H1 (cell line): ENCODE measurements around the gene RAB31. TPM values are rescaled to one million over a fixed set of nuclear protein-coding genes. Genes with fewer than 3 reads are reported as not detected.

Experiments used
- CTCF ChIA-PET: fragments of 300-600 bp; sonication (Branson Sonifier 250); formaldehyde crosslinking; loops from one replicate; lab custom pipeline; 2021; ENCODE audit not compliant: partially characterized antibody; lab: Charles Lee
- POLR2A ChIA-PET: fragments of 300-600 bp; sonication (Branson Sonifier 250); formaldehyde crosslinking; loops from one replicate; lab custom pipeline; 2021; ENCODE audit warnings: inconsistent platforms; ENCODE audit not compliant: partially characterized antibody; lab: Charles Lee
- DNase-seq, 2 experiments: peaks; one replicate each; pipeline versions ENCODE4 v3.0.0 to v3.0.0-alpha.2; 2010 to 2022; ENCODE audit warnings: low spot score in 2 of 2, low read depth in 1 of 2, mixed read lengths in 1 of 2
- FAIRE-seq: peaks from 2 replicates; lab custom pipeline; 2011; peaks lifted over from hg19 to GRCh38; lab: Jason Lieb, UNC
- H2AFZ ChIP-seq: 2 replicates; pipeline ENCODE4 v1.8.1; 2012; ENCODE audit warnings: low read length, inconsistent platforms
- H2AK5ac ChIP-seq: 2 replicates; pipeline ENCODE4 v1.6.1; 2013; ENCODE audit warnings: low read depth, low read length
- H2BK120ac ChIP-seq: replicated peaks from 2 replicates; pipeline ENCODE3; 2013; ENCODE audit warnings: low read depth, low read length, inconsistent platforms
- H2BK12ac ChIP-seq: 2 replicates; pipeline ENCODE4 v1.6.1; 2013; ENCODE audit warnings: low read depth, low read length
- H2BK15ac ChIP-seq: 2 replicates; pipeline ENCODE4 v1.6.1; 2013; ENCODE audit warnings: low read length
- H2BK20ac ChIP-seq: 2 replicates; pipeline ENCODE4 v1.6.1; 2013; ENCODE audit warnings: low read length
- H2BK5ac ChIP-seq: 2 replicates; pipeline ENCODE4 v1.6.1; 2013; ENCODE audit warnings: low read depth, low read length
- H3K14ac ChIP-seq: 2 replicates; pipeline ENCODE4 v1.6.1; 2013; ENCODE audit warnings: inconsistent platforms; ENCODE audit not compliant: insufficient read length
- H3K18ac ChIP-seq: 2 replicates; pipeline ENCODE4 v1.6.1; 2013; ENCODE audit warnings: low read length; ENCODE audit errors: extremely low read depth
- H3K23ac ChIP-seq: 2 replicates; pipeline ENCODE4 v1.6.1; 2013; ENCODE audit warnings: inconsistent platforms; ENCODE audit not compliant: insufficient read length
- H3K23me2 ChIP-seq: 2 replicates; pipeline ENCODE4 v1.6.1; 2013; ENCODE audit warnings: low read depth, low read length
- H3K27ac ChIP-seq: 2 replicates; pipeline ENCODE4 v1.6.1; 2011; ENCODE audit warnings: low read depth, low read length, inconsistent platforms
- H3K27me3 ChIP-seq, 4 experiments: replicated peaks in 1 of 4; 1 replicate in 1 of 4; 2 replicates in 3 of 4; pipeline versions ENCODE4 v1.6.1 to v1.8.1; 2011 to 2013; ENCODE audit warnings: low read length in 3 of 4, mild to moderate bottlenecking in 3 of 4, inconsistent platforms in 2 of 4, mixed read lengths in 2 of 4, moderate library complexity in 1 of 4; ENCODE audit not compliant: control insufficient read depth in 3 of 4, insufficient read depth in 3 of 4; ENCODE audit errors: extremely low read depth in 1 of 4
- H3K36me3 ChIP-seq, 4 experiments: 2 replicates each; pipeline versions ENCODE4 v1.6.1 to v1.8.1; 2011 to 2013; ENCODE audit warnings: mild to moderate bottlenecking in 4 of 4, low read length in 3 of 4, moderate library complexity in 2 of 4, control low read depth in 1 of 4, inconsistent platforms in 1 of 4; ENCODE audit not compliant: insufficient read depth in 4 of 4, control insufficient read depth in 2 of 4
- H3K4ac ChIP-seq: replicated peaks from 2 replicates; pipeline ENCODE3; 2013; ENCODE audit warnings: low read length, low read depth, mixed read lengths, inconsistent platforms; ENCODE audit not compliant: insufficient read length
- H3K4me1 ChIP-seq, 4 experiments: replicated peaks in 1 of 4; 1 replicate in 1 of 4; 2 replicates in 3 of 4; pipeline versions ENCODE4 v1.6.1 to v1.8.1; 2011 to 2013; ENCODE audit warnings: low read length in 3 of 4, inconsistent platforms in 2 of 4, mixed read lengths in 1 of 4; ENCODE audit not compliant: insufficient read depth in 4 of 4, control insufficient read depth in 3 of 4
- H3K4me2 ChIP-seq, 2 experiments: 2 replicates each; pipeline versions ENCODE4 v1.6.1 to v1.8.1; 2011 to 2013; ENCODE audit warnings: low read depth in 2 of 2, low read length in 2 of 2, control low read depth in 1 of 2, inconsistent platforms in 1 of 2, mild to moderate bottlenecking in 1 of 2; ENCODE audit not compliant: insufficient read depth in 1 of 2
- H3K4me3 ChIP-seq, 4 experiments: fragments of 200-600, 300-600 bp in 1 of 4; sonication (generic), shearing (Covaris generic), sonication (Bioruptor Twin) in 1 of 4; 2 replicates each; pipeline versions ENCODE4 v1.5.1 to v1.8.1; 2011 to 2016; ENCODE audit warnings: low read length in 4 of 4, low read depth in 3 of 4, control low read depth in 2 of 4, inconsistent platforms in 2 of 4, mild to moderate bottlenecking in 2 of 4, mixed read lengths in 1 of 4, moderate library complexity in 1 of 4; ENCODE audit not compliant: insufficient read depth in 2 of 4; ENCODE audit errors: extremely low read depth in 1 of 4
- H3K56ac ChIP-seq: replicated peaks from 2 replicates; pipeline ENCODE3; 2013; ENCODE audit warnings: low read depth, mild to moderate bottlenecking, mixed read lengths, low read length, inconsistent platforms; ENCODE audit not compliant: insufficient read length
- H3K79me1 ChIP-seq: 2 replicates; pipeline ENCODE4 v1.6.1; 2013; ENCODE audit warnings: low read depth, low read length, control low read depth
- H3K79me2 ChIP-seq, 2 experiments: 2 replicates each; pipeline versions ENCODE4 v1.6.1 to v1.8.1; 2012 to 2013; ENCODE audit warnings: low read length in 2 of 2, mild to moderate bottlenecking in 2 of 2, inconsistent platforms in 1 of 2; ENCODE audit not compliant: insufficient read depth in 2 of 2, control insufficient read depth in 1 of 2
- H3K9ac ChIP-seq, 4 experiments: replicated peaks in 1 of 4; 1 replicate in 1 of 4; 2 replicates in 3 of 4; pipeline versions ENCODE4 v1.6.1 to v1.8.1; 2011 to 2013; ENCODE audit warnings: low read depth in 3 of 4, low read length in 3 of 4, control low read depth in 2 of 4, mild to moderate bottlenecking in 2 of 4, moderate library complexity in 2 of 4, inconsistent platforms in 1 of 4; ENCODE audit errors: extremely low read depth in 1 of 4
- H3K9me3 ChIP-seq, 2 experiments: 2 replicates each; pipeline versions ENCODE4 v1.6.1 to v1.8.1; 2012 to 2013; ENCODE audit warnings: mild to moderate bottlenecking in 2 of 2, moderate library complexity in 2 of 2, control low read depth in 1 of 2, inconsistent platforms in 1 of 2, low read depth in 1 of 2, low read length in 1 of 2, mixed read lengths in 1 of 2; ENCODE audit not compliant: insufficient read depth in 2 of 2
- H4K20me1 ChIP-seq, 2 experiments: replicated peaks in 1 of 2; 2 replicates each; pipeline versions ENCODE3 to v1.8.1; 2011 to 2013; ENCODE audit warnings: inconsistent platforms in 2 of 2, low read length in 2 of 2, mild to moderate bottlenecking in 1 of 2; ENCODE audit not compliant: insufficient read depth in 2 of 2, control insufficient read depth in 1 of 2
- H4K5ac ChIP-seq: 2 replicates; pipeline ENCODE4 v1.6.1; 2013; ENCODE audit warnings: low read length, low read depth, mixed read lengths, inconsistent platforms; ENCODE audit not compliant: insufficient read length
- H4K8ac ChIP-seq: 2 replicates; pipeline ENCODE4 v1.8.0; 2013; ENCODE audit warnings: mild to moderate bottlenecking, moderate library complexity, low read length, inconsistent platforms; ENCODE audit not compliant: insufficient read depth; ENCODE audit errors: extremely low read depth
- H4K91ac ChIP-seq: replicated peaks from 2 replicates; pipeline ENCODE3; 2013; ENCODE audit warnings: low read length, mixed read lengths, inconsistent platforms; ENCODE audit not compliant: insufficient read length
- E2F6 ChIP-seq: IDR thresholded peaks from 2 replicates; pipeline ENCODE4 v1.6.1; 2012; ENCODE audit warnings: inconsistent platforms
- HDAC2 ChIP-seq, 2 experiments: fragments of 300-600 bp in 1 of 2; sonication (generic) in 1 of 2; IDR thresholded peaks; 2 replicates each; pipeline ENCODE4 v1.6.1; 2011 to 2012; ENCODE audit warnings: low read depth in 2 of 2, low read length in 2 of 2, mild to moderate bottlenecking in 2 of 2, moderate library complexity in 2 of 2, borderline replicate concordance in 1 of 2, inconsistent platforms in 1 of 2
- KDM5A ChIP-seq: fragments of 200-600 bp; IDR thresholded peaks from 2 replicates; pipeline ENCODE4 v1.7.1; 2012; ENCODE audit warnings: mild to moderate bottlenecking, low read length, inconsistent platforms, mixed read lengths
- RFX5 ChIP-seq: IDR thresholded peaks from 2 replicates; pipeline ENCODE4 v1.6.1; 2011; ENCODE audit warnings: low read depth, low read length, improper control_type of control experiment, borderline replicate concordance
- SP4 ChIP-seq: IDR thresholded peaks from 2 replicates; pipeline ENCODE4 v1.6.1; 2012; ENCODE audit warnings: low read length, inconsistent platforms
- SUZ12 ChIP-seq: fragments of 200-600 bp; sonication (generic); IDR thresholded peaks from 2 replicates; pipeline ENCODE4 v1.6.1; 2012; ENCODE audit warnings: mild to moderate bottlenecking, inconsistent platforms, low read length, moderate library complexity, mixed read lengths
- WGBS, 2 experiments: shearing (Covaris generic) in 1 of 2; methylation state at CpG; one replicate each; pipeline versions ENCODE4 v1.1.6 to v1.1.7; 2013 to 2015; ENCODE audit warnings: low lambda C conversion rate in 2 of 2, mixed read lengths in 2 of 2, inconsistent platforms in 1 of 2, low coverage in 1 of 2, missing lambda C conversion rate in 1 of 2; ENCODE audit not compliant: insufficient replicate concordance in 2 of 2, insufficient coverage in 1 of 2, insufficient read length in 1 of 2; ENCODE audit errors: extremely low coverage in 1 of 2, missing lambda C conversion rate in 1 of 2; 5-methylcytosine and 5-hydroxymethylcytosine counted together
- polyA plus RNA-seq, 7 experiments: library from polyadenylated mRNA; depleted of rRNA in 3 of 7; stranded (reverse) in 5 of 7; unstranded in 2 of 7; fragments of >200 nt in 5 of 7; fragments of 200-250 nt in 2 of 7; gene quantifications; 1 replicate in 5 of 7; 2 replicates in 1 of 7; 4 replicates in 1 of 7; pipeline versions ENCODE4 v1.2.1 to v1.2.3, GENCODE V29; 2011 to 2013; ENCODE audit warnings: missing spikeins in 2 of 7, mixed read lengths in 2 of 7
- total RNA-seq: library from RNA; stranded (reverse); fragmentation: NEBNext Ultra II Directional; extraction: Animal tissue kit (Norgen Biotek cat#: 25700); gene quantifications from 2 replicates; pipeline ENCODE4 v1.2.1, GENCODE V29; 2021

The RAB31 gene
- total and polyA plus RNA-seq, 2 of the 8 experiments (the other 6 are each of a cell fraction or from before 2014, with no cell fraction given): 15.2 to 40.9 TPM

- Histone ChIP-seq H2BK12ac (no peak overlapping the region), H3K4ac (no peak overlapping the region), H4K8ac (no peak overlapping the region), H3K9ac (no peak overlapping the region), H3K27me3 (no peaks in the 10 kb centered on the region), H3K4me1 (no peaks in the 10 kb centered on the region; a peak in 1 of 7 replicates), H3K4me2 (no peak overlapping the region), H2BK120ac (no peak overlapping the region), H4K20me1 (no peaks in the 10 kb centered on the region), H3K14ac (no peak overlapping the region), H3K4me3 (no peak overlapping the region), H4K91ac (no peak overlapping the region), H2AK5ac (no peak overlapping the region), H3K23ac (no peak overlapping the region), H3K56ac (no peak overlapping the region), H2BK15ac (no peak overlapping the region), H3K36me3 (no peaks in the 10 kb centered on the region), H4K5ac (no peak overlapping the region), H3K18ac (no peak overlapping the region), H2BK20ac (no peak overlapping the region), H3K27ac (no peak overlapping the region), H2AFZ (no peak overlapping the region), H3K9me3 (no peaks in the 10 kb centered on the region), H2BK5ac (no peak overlapping the region), H3K23me2 (no peaks in the 10 kb centered on the region), H3K79me1 (no peaks in the 10 kb centered on the region), H3K79me2 (no peaks in the 10 kb centered on the region)
- ChIA-PET POLR2A (interaction anchor here (1.0 kb wide), 1 partner anchor 8 kb away, joined by 3 read pairs; no protein-coding TSS in a partner anchor), CTCF (interaction anchor here (1.0 to 1.4 kb wide), 3 partner anchors 24 to 289 kb away, joined by 3 to 4 read pairs (median 4); no protein-coding TSS in a partner anchor)
- FAIRE-seq (no peak), DNase-seq (no peak)
- 94% methylated on average over 4 of the region's 4 CpGs; no CpG with 5 or more reads in 1 of the 2 experiments for WGBS, 2 experiments
- TF ChIP-seq HDAC2 (IDR thresholded peaks at IDR 0.05; ENCODE audit: borderline replicate concordance in 1 of 2, low read depth in 2 of 2, low read length in 2 of 2) (no peak), RFX5 (no peak), E2F6 (no peak), SP4 (no peak), KDM5A (no peak), SUZ12 (no peak)
These were observed 9.6 kb upstream of the RAB31 start for GRCh38 chr18:9698497-9698896.
